B cell (primary cell): ENCODE measurements around the gene MAP1LC3B2. TPM values are rescaled to one million over a fixed set of nuclear protein-coding genes. Genes with fewer than 3 reads are reported as not detected.

Source experiments
- ATAC-seq: fragments of 200-7000 bp; cut with Tn5 transposase; one replicate; pipeline ENCODE4 v1.10.0; 2021; ENCODE audit warnings: low read depth, mild to moderate bottlenecking, moderate number of reproducible peaks, moderate library complexity
- CTCF ChIA-PET: fragments of 350-600 bp; sonication (Branson Sonifier 250); formaldehyde crosslinking; loops from one replicate; lab custom pipeline; 2021; ENCODE audit warnings: antibody characterized with exemption, inconsistent platforms; lab: Charles Lee
- POLR2A ChIA-PET: fragments of 350-600 bp; sonication (Branson Sonifier 250); formaldehyde crosslinking; loops from one replicate; lab custom pipeline; 2021; ENCODE audit warnings: antibody characterized with exemption; lab: Charles Lee
- DNase-seq: peaks from one replicate; pipeline ENCODE4 v3.0.0; 2013
- H2AFZ ChIP-seq: 2 replicates; pipeline ENCODE4 v1.6.1; 2012; ENCODE audit warnings: mild to moderate bottlenecking, low read depth, low read length; ENCODE audit not compliant: insufficient read depth, poor library complexity, severe bottlenecking
- H3K27ac ChIP-seq, 2 donors: 1 replicate in 1 of 2; 2 replicates in 1 of 2; pipeline ENCODE4 v1.5.1; 2012 to 2013; ENCODE audit warnings: low read length in 2 of 2, mild to moderate bottlenecking in 2 of 2, moderate library complexity in 1 of 2
- H3K27me3 ChIP-seq, 4 experiments: fragments of 200-600 bp in 1 of 4; sonication (generic) in 1 of 4; replicated peaks in 1 of 4; 1 replicate in 2 of 4; 2 replicates in 2 of 4; pipeline versions ENCODE4 v1.6.1 to v1.7.0; 2013 to 2016; ENCODE audit warnings: low read length in 3 of 4, mild to moderate bottlenecking in 2 of 4, mixed read lengths in 1 of 4, moderate library complexity in 1 of 4; ENCODE audit not compliant: insufficient read depth in 4 of 4, control insufficient read depth in 3 of 4; ENCODE audit errors: control extremely low read depth in 1 of 4
- H3K36me3 ChIP-seq, 2 experiments: replicated peaks in 1 of 2; 1 replicate in 1 of 2; 2 replicates in 1 of 2; pipeline versions ENCODE4 v1.6.1 to v1.7.1; 2013; ENCODE audit warnings: low read length in 1 of 2; ENCODE audit not compliant: insufficient read depth in 2 of 2, control insufficient read depth in 1 of 2; ENCODE audit errors: control extremely low read depth in 1 of 2, extremely low read depth in 1 of 2
- H3K4me1 ChIP-seq, 2 donors: fragments of 200-600 bp in 1 of 2; sonication (generic) in 1 of 2; 1 replicate in 1 of 2; 2 replicates in 1 of 2; pipeline versions ENCODE4 v1.5.1 to v1.6.1; 2013 to 2017; ENCODE audit warnings: low read length in 2 of 2; ENCODE audit not compliant: control insufficient read depth in 2 of 2, insufficient read depth in 2 of 2
- H3K4me2 ChIP-seq: replicated peaks from 2 replicates; pipeline ENCODE3; 2012; ENCODE audit warnings: mild to moderate bottlenecking, low read depth, low read length; ENCODE audit not compliant: poor library complexity, severe bottlenecking
- H3K4me3 ChIP-seq, 5 experiments: fragments of 200-600 bp in 1 of 5; sonication (generic) in 1 of 5; 1 replicate in 3 of 5; 2 replicates in 2 of 5; pipeline versions ENCODE4 v1.5.1 to v1.7.0; 2011 to 2016; ENCODE audit warnings: low read length in 4 of 5, mild to moderate bottlenecking in 4 of 5, low read depth in 2 of 5, control low read depth in 1 of 5, moderate library complexity in 1 of 5; ENCODE audit not compliant: insufficient read depth in 1 of 5; ENCODE audit errors: control extremely low read depth in 1 of 5, extremely low read depth in 1 of 5
- H3K79me2 ChIP-seq: fragments of 200-600 bp; sonication (generic); one replicate; pipeline ENCODE4 v1.6.0; 2016; ENCODE audit warnings: low read length; ENCODE audit not compliant: control insufficient read depth, insufficient read depth
- H3K9ac ChIP-seq: fragments of 200-600 bp; sonication (generic); 2 replicates; pipeline ENCODE4 v1.6.1; 2017; ENCODE audit warnings: mild to moderate bottlenecking, low read length, moderate library complexity
- H3K9me3 ChIP-seq, 3 donors: one replicate each; pipeline versions ENCODE4 v1.6.1 to v1.7.1; 2013; ENCODE audit warnings: low read length in 2 of 3; ENCODE audit not compliant: control insufficient read depth in 2 of 3, insufficient read depth in 1 of 3; ENCODE audit errors: control extremely low read depth in 1 of 3
- H4K20me1 ChIP-seq: 2 replicates; pipeline ENCODE4 v1.6.0; 2012; ENCODE audit warnings: mild to moderate bottlenecking, low read length; ENCODE audit not compliant: insufficient read depth, control insufficient read depth, poor library complexity, severe bottlenecking
- H3K27ac Mint-ChIP-seq: one replicate; pipeline ENCODE4 v1.8.0; 2021; ENCODE audit warnings: mixed read lengths
- H3K27me3 Mint-ChIP-seq: one replicate; pipeline ENCODE4 v1.8.0; 2021; ENCODE audit warnings: mixed read lengths
- H3K4me1 Mint-ChIP-seq: one replicate; pipeline ENCODE4 v1.8.0; 2021; ENCODE audit warnings: mixed read lengths
- H3K4me3 Mint-ChIP-seq: one replicate; pipeline ENCODE4 v1.8.0; 2021; ENCODE audit warnings: mixed read lengths
- H3K9me3 Mint-ChIP-seq: one replicate; pipeline ENCODE4 v1.8.0; 2022; ENCODE audit warnings: mixed read lengths; ENCODE audit not compliant: insufficient read depth
- EZH2 ChIP-seq: IDR thresholded peaks from 2 replicates; pipeline ENCODE4 v1.6.1; 2012; ENCODE audit warnings: borderline replicate concordance, low read depth, mild to moderate bottlenecking, moderate library complexity, low read length; ENCODE audit not compliant: insufficient read depth, poor library complexity, severe bottlenecking
- WGBS: methylation state at CpG from one replicate; pipeline ENCODE4 v1.1.5; 2013; ENCODE audit warnings: missing lambda C conversion rate; ENCODE audit not compliant: insufficient coverage; 5-methylcytosine and 5-hydroxymethylcytosine counted together
- intact Hi-C: fragments of 100-400 bp; cut with micrococcal nuclease; formaldehyde crosslinking; loops from one replicate; pipeline ENCODE4 v1.10.0; 2022
- polyA plus RNA-seq: library from polyadenylated mRNA; depleted of rRNA; stranded (reverse); fragments of >200 nt; gene quantifications from 2 replicates; pipeline ENCODE4 v1.2.3, GENCODE V29; 2012
- total RNA-seq, 2 donors: library from RNA; stranded (reverse); fragments of 120-200 nt in 1 of 2; gene quantifications; 1 replicate in 1 of 2; 2 replicates in 1 of 2; pipeline versions ENCODE4 v1.2.3 to v1.2.4, GENCODE V29; 2013 to 2022
- TF ChIP-seq, protein P1 (sequence below): fragments of 200-600 bp; IDR thresholded peaks from one replicate; pipeline ENCODE4 v1.8.0; 2022; ENCODE audit warnings: antibody characterized with exemption, mild to moderate bottlenecking

Gene MAP1LC3B2
- total and polyA plus RNA-seq, 2 donors (not counting 1 experiment from before 2014, with no cell fraction given): 0.28 to 1.0 TPM

DNA sequence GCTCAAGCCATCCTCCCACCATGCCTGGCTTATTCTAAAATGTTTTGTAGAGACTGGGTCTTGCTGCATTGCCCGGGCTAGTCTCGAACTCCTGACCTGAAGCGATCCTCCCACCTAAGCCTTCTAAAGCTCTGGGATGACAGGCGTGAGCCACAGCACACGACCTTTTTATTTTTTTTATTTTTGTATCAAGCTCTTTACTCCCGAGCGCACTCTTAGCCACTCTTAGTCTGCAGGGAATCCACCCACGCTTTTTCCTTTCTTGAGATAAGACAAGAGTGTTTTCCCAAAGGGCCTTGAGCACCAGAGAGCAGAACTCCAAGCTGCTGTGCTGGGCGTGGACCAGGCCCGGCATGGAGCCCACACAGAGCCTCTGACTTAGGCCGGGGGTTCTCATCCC is 23.4 kb downstream of the MAP1LC3B2 start:
- no peak for DNase-seq
- Histone ChIP-seq H3K4me2 (no peak overlapping the region), H3K27me3 (no peaks in the 10 kb centered on the region), H3K4me1 (no peaks in the 10 kb centered on the region), H3K36me3 (no peaks in the 10 kb centered on the region), H4K20me1 (no peaks in the 10 kb centered on the region), H3K79me2 (no peaks in the 10 kb centered on the region), H3K9ac (no peak overlapping the region), H3K4me3 (no peak overlapping the region), H3K9me3 (peaks cover 0 to 17% (median 9%) of the 10 kb centered on the region in 3 donors), H2AFZ (no peak overlapping the region), H3K27ac (no peak overlapping the region)
- no peak for TF ChIP-seq EZH2
- TF ChIP-seq, protein P1, sequence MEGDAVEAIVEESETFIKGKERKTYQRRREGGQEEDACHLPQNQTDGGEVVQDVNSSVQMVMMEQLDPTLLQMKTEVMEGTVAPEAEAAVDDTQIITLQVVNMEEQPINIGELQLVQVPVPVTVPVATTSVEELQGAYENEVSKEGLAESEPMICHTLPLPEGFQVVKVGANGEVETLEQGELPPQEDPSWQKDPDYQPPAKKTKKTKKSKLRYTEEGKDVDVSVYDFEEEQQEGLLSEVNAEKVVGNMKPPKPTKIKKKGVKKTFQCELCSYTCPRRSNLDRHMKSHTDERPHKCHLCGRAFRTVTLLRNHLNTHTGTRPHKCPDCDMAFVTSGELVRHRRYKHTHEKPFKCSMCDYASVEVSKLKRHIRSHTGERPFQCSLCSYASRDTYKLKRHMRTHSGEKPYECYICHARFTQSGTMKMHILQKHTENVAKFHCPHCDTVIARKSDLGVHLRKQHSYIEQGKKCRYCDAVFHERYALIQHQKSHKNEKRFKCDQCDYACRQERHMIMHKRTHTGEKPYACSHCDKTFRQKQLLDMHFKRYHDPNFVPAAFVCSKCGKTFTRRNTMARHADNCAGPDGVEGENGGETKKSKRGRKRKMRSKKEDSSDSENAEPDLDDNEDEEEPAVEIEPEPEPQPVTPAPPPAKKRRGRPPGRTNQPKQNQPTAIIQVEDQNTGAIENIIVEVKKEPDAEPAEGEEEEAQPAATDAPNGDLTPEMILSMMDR: no peak
- no peak overlapping the region for H3K4me3 Mint-ChIP-seq
- WGBS: 38% methylated on average over 6 of the region's 11 CpGs
- H3K9me3 Mint-ChIP-seq: peaks cover 7% of the 10 kb centered on the region
- ChIA-PET CTCF (interaction anchor here (1.5 kb wide), 1 partner anchor 15 kb away, joined by 5 read pairs; no protein-coding TSS in a partner anchor), POLR2A (interaction anchor here (1.3 kb wide), 1 partner anchor 135 kb away, joined by 3 read pairs; no protein-coding TSS in a partner anchor)
- intact Hi-C loops: no loop called here
- peaks cover 2% of the 10 kb centered on the region for H3K4me1 Mint-ChIP-seq
- ATAC-seq: no peak
- no peak overlapping the region for H3K27ac Mint-ChIP-seq
- no peaks in the 10 kb centered on the region for H3K27me3 Mint-ChIP-seq

DNA sequence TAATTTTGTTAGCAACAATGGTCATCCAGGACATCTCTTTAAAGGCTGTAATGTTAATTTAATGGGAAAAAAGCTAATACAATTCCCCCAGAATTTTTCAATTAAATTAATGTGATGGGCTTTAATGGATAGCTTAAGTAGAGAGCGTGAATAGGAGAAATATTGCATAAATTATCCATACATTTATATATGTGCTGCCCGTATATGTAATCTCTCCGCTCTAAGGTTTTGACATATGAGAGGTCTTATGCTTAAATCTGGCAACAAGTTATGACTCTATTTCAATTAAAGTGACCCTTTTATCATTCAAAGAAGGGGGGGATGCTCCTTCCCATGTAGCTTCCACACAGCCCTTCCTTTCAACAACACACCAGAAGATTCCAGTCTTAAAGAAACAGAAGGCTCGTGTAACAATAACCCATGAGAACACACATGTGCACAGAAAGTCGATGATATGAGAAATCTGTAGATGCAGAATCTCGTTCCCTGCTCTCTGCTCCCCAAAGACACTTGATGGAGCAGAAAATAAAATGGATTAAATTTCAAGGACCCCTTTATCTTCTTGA is 24.0 kb downstream of the MAP1LC3B2 start:
- WGBS: no CpG with 5 or more reads among the region's 6 CpGs

More for the DNA sequence above, 24.0 kb downstream of the MAP1LC3B2 start:
- Histone ChIP-seq H3K36me3 (no peaks in the 10 kb centered on the region), H3K9ac (no peak overlapping the region), H2AFZ (no peak overlapping the region), H4K20me1 (no peaks in the 10 kb centered on the region), H3K27me3 (no peaks in the 10 kb centered on the region), H3K9me3 (peaks cover 0 to 17% (median 9%) of the 10 kb centered on the region in 3 donors), H3K4me2 (no peak overlapping the region), H3K4me3 (no peak overlapping the region), H3K4me1 (no peaks in the 10 kb centered on the region), H3K79me2 (no peaks in the 10 kb centered on the region), H3K27ac (no peak overlapping the region)
- TF ChIP-seq EZH2: no peak
- TF ChIP-seq, protein P1: no peak
- ATAC-seq (no peak), DNase-seq (no peak)
- intact Hi-C loops: no loop called here
- Mint-ChIP-seq H3K27ac (no peak overlapping the region), H3K9me3 (peaks cover 7% of the 10 kb centered on the region), H3K4me1 (peaks cover 2% of the 10 kb centered on the region), H3K4me3 (no peak overlapping the region), H3K27me3 (no peaks in the 10 kb centered on the region)
- ChIA-PET CTCF (interaction anchor here (1.5 kb wide), 1 partner anchor 14 kb away, joined by 5 read pairs; no protein-coding TSS in a partner anchor), POLR2A (interaction anchor here (1.3 kb wide), 1 partner anchor 136 kb away, joined by 3 read pairs; no protein-coding TSS in a partner anchor)
